Stimulated activated CD8-positive, alpha-beta memory T cell treated with anti-CD3 and anti-CD28 coated beads, Interleukin-12 subunit alpha, Interleukin-12 subunit beta, amount 100 ng/mL, for 24 hours (primary cell): ENCODE data around the gene TBXAS1.
A peak's percentile ranks its signal among the peaks of the same experiment; 100 is the strongest.
"Not testable (repeated sequence)": the region's sequence is repeated elsewhere in the genome, so short reads cannot be mapped to it uniquely, and the experiment has no call there.

Source experiments
- DNase-seq: peaks from one replicate; pipeline ENCODE4 v3.0.0-alpha.2; 2020; ENCODE audit errors: extremely low read depth

TBXAS1 gene

GRCh38 chr7:139914306-139915267 lies 85.5 kb downstream of the TBXAS1 start:
- DNase-seq: no peak

GRCh38 chr7:139915268-139915863 lies 86.3 kb downstream of the TBXAS1 start:
- DNase-seq: no peak

GRCh38 chr7:139915864-139916716 lies 87.0 kb downstream of the TBXAS1 start:
- DNase-seq: peak; percentile 42

GRCh38 chr7:139916717-139917395 lies 87.8 kb downstream of the TBXAS1 start:
- no peak for DNase-seq

GRCh38 chr7:139917851-139918250 lies 88.8 kb downstream of the TBXAS1 start:
- no peak for DNase-seq

GRCh38 chr7:139918480-139918879 lies 89.4 kb downstream of the TBXAS1 start:
- no peak for DNase-seq

GRCh38 chr7:139923090-139923489 lies 94.0 kb downstream of the TBXAS1 start:
- no peak for DNase-seq

- DNase-seq: no peak
These were observed 95.4 kb downstream of the TBXAS1 start for GRCh38 chr7:139924461-139924860.

- DNase-seq: not testable (repeated sequence)
These were observed 100.2 kb downstream of the TBXAS1 start for GRCh38 chr7:139929221-139929620.

- DNase-seq: no peak
These were observed 101.4 kb downstream of the TBXAS1 start for GRCh38 chr7:139930286-139930965.

- no peak for DNase-seq
These were observed 102.3 kb downstream of the TBXAS1 start for GRCh38 chr7:139931190-139931934.

- DNase-seq: no peak
These were observed 103.5 kb downstream of the TBXAS1 start for GRCh38 chr7:139932531-139932930.

- DNase-seq: no peak
These were observed 107.8 kb downstream of the TBXAS1 start for GRCh38 chr7:139936760-139937310.

- DNase-seq: no peak
These were observed 108.7 kb downstream of the TBXAS1 start for GRCh38 chr7:139937715-139938114.

GRCh38 chr7:139940866-139941265 lies 111.8 kb downstream of the TBXAS1 start:
- DNase-seq: no peak

GRCh38 chr7:139941421-139941820 lies 112.4 kb downstream of the TBXAS1 start:
- DNase-seq: no peak

GRCh38 chr7:139941866-139942265 lies 112.8 kb downstream of the TBXAS1 start:
- no peak for DNase-seq

GRCh38 chr7:139942636-139943035 lies 113.6 kb downstream of the TBXAS1 start:
- no peak for DNase-seq

- DNase-seq: no peak
These were observed 114.3 kb downstream of the TBXAS1 start for GRCh38 chr7:139943401-139943800.

- DNase-seq: no peak
These were observed 115.2 kb downstream of the TBXAS1 start for GRCh38 chr7:139944248-139944647.
